Fibroblast of lung (primary cell): ENCODE results near the gene ZFYVE26. TPM values are rescaled to one million over a fixed set of nuclear protein-coding genes. Genes with fewer than 3 reads are reported as not detected.

Experiments
- DNase-seq, 2 donors: peaks; one replicate each; pipeline versions ENCODE4 v3.0.0 to v3.0.0-alpha.2; 2010; ENCODE audit warnings: low read depth in 2 of 2
- H2AFZ ChIP-seq: 2 replicates; pipeline ENCODE4 v1.5.1; 2012; ENCODE audit warnings: low read length, control low read depth, inconsistent platforms
- H3K27ac ChIP-seq: 2 replicates; pipeline ENCODE4 v1.5.1; 2011; ENCODE audit warnings: low read length, control low read depth; ENCODE audit not compliant: insufficient read depth
- H3K27me3 ChIP-seq: 2 replicates; pipeline ENCODE4 v1.5.1; 2011; ENCODE audit warnings: mild to moderate bottlenecking, low read length; ENCODE audit not compliant: control insufficient read depth, insufficient read depth
- H3K36me3 ChIP-seq: 2 replicates; pipeline ENCODE4 v1.5.1; 2011; ENCODE audit warnings: low read length; ENCODE audit not compliant: control insufficient read depth, insufficient read depth
- H3K4me1 ChIP-seq: 2 replicates; pipeline ENCODE4 v1.5.1; 2011; ENCODE audit warnings: low read length; ENCODE audit not compliant: control insufficient read depth, insufficient read depth; ENCODE audit errors: extremely low read depth
- H3K4me2 ChIP-seq: 2 replicates; pipeline ENCODE4 v1.5.1; 2011; ENCODE audit warnings: low read length, control low read depth; ENCODE audit not compliant: insufficient read depth; ENCODE audit errors: extremely low read depth
- H3K4me3 ChIP-seq, 4 experiments: fragments of 200-600 bp in 1 of 4; sonication (generic) in 1 of 4; replicated peaks in 1 of 4; 2 replicates each; pipeline ENCODE4 v1.5.1; 2011 to 2016; ENCODE audit warnings: low read length in 4 of 4, low read depth in 3 of 4, mild to moderate bottlenecking in 3 of 4, control low read depth in 2 of 4, inconsistent platforms in 1 of 4, mixed read lengths in 1 of 4; ENCODE audit not compliant: insufficient read depth in 1 of 4; ENCODE audit errors: control extremely low read depth in 1 of 4
- H3K79me2 ChIP-seq: 2 replicates; pipeline ENCODE4 v1.5.1; 2012; ENCODE audit warnings: mild to moderate bottlenecking, low read length, inconsistent platforms; ENCODE audit not compliant: control insufficient read depth, insufficient read depth
- H3K9ac ChIP-seq: 2 replicates; pipeline ENCODE4 v1.5.1; 2011; ENCODE audit warnings: mild to moderate bottlenecking, low read length, control low read depth; ENCODE audit not compliant: insufficient read depth
- H3K9me3 ChIP-seq: 2 replicates; pipeline ENCODE4 v1.5.1; 2012; ENCODE audit warnings: low read depth, low read length; ENCODE audit not compliant: control insufficient read depth, insufficient read depth
- H4K20me1 ChIP-seq: 2 replicates; pipeline ENCODE4 v1.5.1; 2011; ENCODE audit warnings: low read length; ENCODE audit not compliant: control insufficient read depth, insufficient read depth; ENCODE audit errors: extremely low read depth
- CTCF ChIP-seq, 2 donors: IDR thresholded peaks in 1 of 2; conservative IDR thresholded peaks in 1 of 2; 1 replicate in 1 of 2; 2 replicates in 1 of 2; pipeline ENCODE4 v1.5.1; 2011 to 2012; ENCODE audit warnings: low read length in 2 of 2, control low read depth in 1 of 2, inconsistent platforms in 1 of 2, low read depth in 1 of 2, mild to moderate bottlenecking in 1 of 2
- EZH2 ChIP-seq: IDR thresholded peaks from 2 replicates; pipeline ENCODE4 v1.5.1; 2012; ENCODE audit warnings: low read length, control low read depth, mild to moderate bottlenecking; ENCODE audit errors: missing control alignments
- polyA plus RNA-seq, 2 donors: library from polyadenylated mRNA; depleted of rRNA in 1 of 2; stranded (reverse) in 1 of 2; unstranded in 1 of 2; fragments of >200 nt; gene quantifications; 2 replicates each; pipeline ENCODE4 v1.2.1, GENCODE V29; 2011 to 2012; ENCODE audit warnings: missing spikeins in 1 of 2
- total RNA-seq: library from RNA; depleted of rRNA; stranded (reverse); fragments of >200 nt; gene quantifications from 2 replicates; pipeline ENCODE4 v1.2.1, GENCODE V29; 2014

ZFYVE26 gene
- total and polyA plus RNA-seq, 2 donors (not counting 1 experiment from before 2014, with no cell fraction given), result 8.4 to 18.7 TPM

- H3K9me3 ChIP-seq, result no peaks in the 10 kb centered on the region
- H3K9ac ChIP-seq, result no peak overlapping the region
- no peak overlapping the region for H3K27ac ChIP-seq
- TF ChIP-seq CTCF (conservative IDR thresholded peaks at IDR 0.05 in 1 of 2, IDR thresholded peaks at IDR 0.05 in 1 of 2; ENCODE audit: low read depth in 1 of 2, low read length in 2 of 2) (no peak), EZH2 (no peak)
- no peak overlapping the region for H2AFZ ChIP-seq
- H3K4me3 ChIP-seq, result no peak overlapping the region
- no peaks in the 10 kb centered on the region for H3K4me1 ChIP-seq
- H3K79me2 ChIP-seq, result no peaks in the 10 kb centered on the region
- H3K4me2 ChIP-seq, result no peak overlapping the region
- peaks cover 8% of the 10 kb centered on the region for H3K36me3 ChIP-seq
- no peak for DNase-seq
- H3K27me3 ChIP-seq, result no peaks in the 10 kb centered on the region
- H4K20me1 ChIP-seq, result no peaks in the 10 kb centered on the region
Measured at GRCh38 chr14:67765192-67765834, 51.1 kb downstream of the ZFYVE26 start.

DNA sequence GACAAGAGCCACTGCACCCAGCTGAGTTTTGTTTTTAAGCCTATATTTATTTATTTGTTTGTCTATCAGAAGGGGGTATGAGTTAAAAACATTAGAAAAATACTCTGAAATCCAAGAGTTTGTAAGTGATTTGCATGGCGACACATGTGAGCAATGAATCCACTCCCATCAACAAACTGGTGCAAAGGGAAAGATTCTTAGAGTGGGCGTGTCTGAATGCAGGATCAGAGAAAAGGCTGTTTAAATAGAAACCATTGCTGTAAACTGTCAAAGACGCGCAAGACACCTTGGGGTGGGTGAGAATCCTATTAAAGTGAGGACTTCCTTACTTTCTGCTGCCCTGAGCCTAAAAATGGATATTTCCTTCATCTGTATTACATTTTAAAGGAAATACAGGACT lies 51.9 kb downstream of the ZFYVE26 start:
- Histone ChIP-seq H2AFZ (no peak overlapping the region), H3K36me3 (peaks cover 8% of the 10 kb centered on the region), H3K4me3 (no peak overlapping the region)

More for the DNA sequence above, 51.9 kb downstream of the ZFYVE26 start:
- Histone ChIP-seq H3K4me2 (no peak overlapping the region), H3K79me2 (no peaks in the 10 kb centered on the region), H3K27ac (no peak overlapping the region), H3K27me3 (no peaks in the 10 kb centered on the region), H3K9me3 (no peaks in the 10 kb centered on the region), H3K4me1 (no peaks in the 10 kb centered on the region), H4K20me1 (no peaks in the 10 kb centered on the region), H3K9ac (no peak overlapping the region)
- DNase-seq, result no peak
- TF ChIP-seq EZH2 (no peak), CTCF (conservative IDR thresholded peaks at IDR 0.05 in 1 of 2, IDR thresholded peaks at IDR 0.05 in 1 of 2; ENCODE audit: low read depth in 1 of 2, low read length in 2 of 2) (no peak)
